ENCODE results near the gene DLAT. TPM values are rescaled to one million over a fixed set of nuclear protein-coding genes. Genes with fewer than 3 reads are reported as not detected.

Gene DLAT
- polyA plus RNA-seq, 5 donors = 28.4 to 35.6 (median 34.3) TPM

Other genes starting within 250 kb of the DLAT start
- gene ALG9, start 153.8 kb upstream of the DLAT start, polyA plus RNA-seq (ENCODE audit: insufficient read depth in 1 of 5, insufficient read length in 5 of 5, low replicate concordance in 1 of 5) = 10 to 100 TPM; 37.1 to 54.3 (median 44.7) TPM
- 1 to 10 TPM; 4.5 to 5.7 (median 4.6) TPM for gene FDXACB1, start 146.2 kb upstream of the DLAT start, polyA plus RNA-seq (ENCODE audit: insufficient read depth in 1 of 5, insufficient read length in 5 of 5, low replicate concordance in 1 of 5)
- gene CFAP68, start 145.9 kb upstream of the DLAT start, polyA plus RNA-seq (ENCODE audit: insufficient read depth in 1 of 5, insufficient read length in 5 of 5, low replicate concordance in 1 of 5) = 10 to 100 TPM; 40.0 to 45.6 (median 42.4) TPM
- 10 to 100 TPM; 26.1 to 60.8 (median 30.9) TPM for gene CRYAB, start 113.6 kb upstream of the DLAT start, polyA plus RNA-seq (ENCODE audit: insufficient read depth in 1 of 5, insufficient read length in 5 of 5, low replicate concordance in 1 of 5)
- gene HSPB2, start 112.7 kb upstream of the DLAT start, polyA plus RNA-seq (ENCODE audit: insufficient read depth in 1 of 5, insufficient read length in 5 of 5, low replicate concordance in 1 of 5) = 10 to 100 TPM in 1 of 5 donors, 1 to 10 TPM in 4; 2.1 to 10.9 (median 5.3) TPM
- gene C11orf52, start 106.5 kb upstream of the DLAT start, polyA plus RNA-seq (ENCODE audit: insufficient read depth in 1 of 5, insufficient read length in 5 of 5, low replicate concordance in 1 of 5) = 10 to 100 TPM in 3 of 5 donors, 1 to 10 TPM in 2; 7.0 to 12.3 (median 11.5) TPM
- gene DIXDC1, start 88.1 kb upstream of the DLAT start, polyA plus RNA-seq (ENCODE audit: insufficient read depth in 1 of 5, insufficient read length in 5 of 5, low replicate concordance in 1 of 5) = 10 to 100 TPM; 16.4 to 29.5 (median 25.3) TPM
- 10 to 100 TPM in 1 of 5 donors, 1 to 10 TPM in 4; 6.5 to 11.2 (median 8.7) TPM for gene PIH1D2, start 48.6 kb downstream of the DLAT start, polyA plus RNA-seq (ENCODE audit: insufficient read depth in 1 of 5, insufficient read length in 5 of 5, low replicate concordance in 1 of 5)
- gene NKAPD1, start 48.9 kb downstream of the DLAT start, polyA plus RNA-seq (ENCODE audit: insufficient read depth in 1 of 5, insufficient read length in 5 of 5, low replicate concordance in 1 of 5) = 10 to 100 TPM; 39.9 to 64.6 (median 53.5) TPM
- gene TIMM8B, start 61.3 kb downstream of the DLAT start, polyA plus RNA-seq (ENCODE audit: insufficient read depth in 1 of 5, insufficient read length in 5 of 5, low replicate concordance in 1 of 5) = 10 to 100 TPM; 56.4 to 74.3 (median 62.1) TPM
- gene SDHD, start 61.5 kb downstream of the DLAT start, polyA plus RNA-seq (ENCODE audit: insufficient read depth in 1 of 5, insufficient read length in 5 of 5, low replicate concordance in 1 of 5) = 100 to 1,000 TPM; 114 to 145 (median 120) TPM
- gene IL18, start 138.7 kb downstream of the DLAT start, polyA plus RNA-seq (ENCODE audit: insufficient read depth in 1 of 5, insufficient read length in 5 of 5, low replicate concordance in 1 of 5) = 1 to 10 TPM; 1.3 to 5.2 (median 1.4) TPM
- gene TEX12, start 142.0 kb downstream of the DLAT start, polyA plus RNA-seq (ENCODE audit: insufficient read depth in 1 of 5, insufficient read length in 5 of 5, low replicate concordance in 1 of 5) = under 1 TPM in 4 of 5 donors, not detected in 1; 0.10 to 0.48 (median 0.31) TPM
- gene BCO2, start 150.1 kb downstream of the DLAT start, polyA plus RNA-seq (ENCODE audit: insufficient read depth in 1 of 5, insufficient read length in 5 of 5, low replicate concordance in 1 of 5) = 10 to 100 TPM in 1 of 5 donors, 1 to 10 TPM in 4; 7.8 to 10.6 (median 9.0) TPM
- gene PTS, start 201.0 kb downstream of the DLAT start, polyA plus RNA-seq (ENCODE audit: insufficient read depth in 1 of 5, insufficient read length in 5 of 5, low replicate concordance in 1 of 5) = 10 to 100 TPM; 33.9 to 47.8 (median 40.3) TPM
- gene PLET1, start 235.5 kb downstream of the DLAT start, polyA plus RNA-seq (ENCODE audit: insufficient read depth in 1 of 5, insufficient read length in 5 of 5, low replicate concordance in 1 of 5) = not detected

Data from right lung (tissue), 5 donors.